HG02798 (cell line): ENCODE data around the gene ATAT1.
"Not testable (repeated sequence)": the region's sequence is repeated elsewhere in the genome, so short reads cannot be mapped to it uniquely, and the experiment has no call there.

Experiments used
- ATAC-seq: cut with Tn5 transposase; IDR thresholded peaks from one replicate; pipeline ENCODE4 v1.9.1; 2021; ENCODE audit warnings: mild to moderate bottlenecking; ENCODE audit not compliant: unreplicated experiment, poor library complexity

The ATAT1 gene

DNA sequence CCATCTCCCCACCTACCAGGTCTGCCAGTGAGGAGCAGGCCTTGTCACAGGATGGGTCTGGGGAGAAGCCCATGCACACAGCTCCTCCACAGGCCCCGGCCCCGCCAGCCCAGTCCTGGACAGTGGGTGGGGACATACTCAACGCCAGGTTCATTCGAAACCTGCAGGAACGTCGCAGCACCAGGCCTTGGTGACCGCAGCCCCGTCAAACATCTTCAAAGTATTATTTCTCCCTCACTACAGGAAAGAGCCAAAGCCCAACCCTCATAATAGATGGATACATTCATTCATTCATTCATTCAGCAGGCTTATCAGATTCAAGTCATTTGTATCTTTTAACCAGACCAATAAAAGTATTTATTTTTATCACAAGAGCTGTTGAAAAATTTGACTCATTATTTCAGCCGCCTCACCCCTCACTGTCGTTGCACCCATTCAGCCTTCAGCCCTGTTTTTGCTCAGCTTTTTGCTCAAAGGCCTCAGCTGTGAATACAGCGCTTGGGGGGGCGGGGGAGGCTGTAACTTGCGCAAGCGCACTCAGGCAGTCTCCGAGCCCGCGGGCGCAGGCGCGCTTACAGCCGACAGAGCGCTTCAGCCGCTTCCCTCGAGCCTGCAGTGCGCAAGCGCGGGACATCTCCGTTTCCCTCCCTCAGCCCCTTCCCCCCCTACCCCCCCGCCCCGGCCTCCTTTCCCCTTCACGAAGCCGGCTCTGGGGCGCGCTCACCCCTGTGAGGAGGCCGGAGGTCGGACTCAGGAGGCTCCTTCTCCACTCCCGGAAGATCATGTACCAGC, 20.0 kb downstream of the ATAT1 start, which contains the start of gene C6orf136:
TSS of gene C6orf136 (plus strand) at position 684 of the 792 bp plus-strand sequence. CDS start at position 783, 99 bp downstream.
- peak; percentile 65 for ATAC-seq

DNA sequence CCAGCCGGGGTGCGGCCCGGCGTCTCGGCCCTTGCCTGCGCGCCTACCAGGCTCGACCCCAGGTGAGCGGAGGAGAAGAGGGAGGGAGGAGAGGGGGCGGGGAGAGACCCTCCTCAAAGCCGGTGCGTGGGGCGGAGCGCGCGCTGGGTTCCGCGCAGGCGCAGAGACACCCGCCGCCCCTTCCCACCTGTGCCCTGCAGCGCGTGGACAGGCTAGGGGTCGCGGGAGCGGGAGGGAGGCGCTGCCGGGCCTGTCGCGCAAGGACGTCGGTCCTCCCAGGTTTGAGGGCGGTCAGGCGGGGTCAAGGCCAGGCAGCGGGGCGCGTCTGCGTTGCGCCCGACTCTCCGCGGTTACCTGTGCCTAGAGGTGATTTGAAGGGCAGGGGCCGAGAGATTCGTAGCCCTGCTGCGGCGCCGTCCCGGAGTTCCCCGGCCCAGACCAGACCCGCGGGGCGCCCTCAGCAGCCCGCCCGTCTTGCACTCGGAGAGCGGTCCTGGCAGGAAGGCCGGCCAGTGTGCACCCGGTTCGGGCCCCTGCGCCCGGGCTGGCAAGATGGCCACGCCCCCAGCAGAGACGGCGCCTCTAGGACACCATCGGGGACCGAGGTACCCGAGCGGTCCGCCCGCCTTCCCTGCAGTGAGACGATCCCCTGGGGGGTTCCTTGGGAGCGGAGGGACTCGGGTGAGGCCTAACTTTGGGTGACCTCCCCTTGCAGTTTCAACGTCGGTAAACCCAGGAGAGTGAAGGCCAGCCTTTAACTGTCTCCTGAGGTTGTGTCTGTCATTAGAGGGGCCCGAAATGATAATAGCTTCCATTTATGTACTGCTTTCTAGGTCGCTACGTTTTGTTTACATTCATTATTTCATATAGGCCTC, 20.8 kb downstream of the ATAT1 start:
- peak; percentile 72 for ATAC-seq

DNA sequence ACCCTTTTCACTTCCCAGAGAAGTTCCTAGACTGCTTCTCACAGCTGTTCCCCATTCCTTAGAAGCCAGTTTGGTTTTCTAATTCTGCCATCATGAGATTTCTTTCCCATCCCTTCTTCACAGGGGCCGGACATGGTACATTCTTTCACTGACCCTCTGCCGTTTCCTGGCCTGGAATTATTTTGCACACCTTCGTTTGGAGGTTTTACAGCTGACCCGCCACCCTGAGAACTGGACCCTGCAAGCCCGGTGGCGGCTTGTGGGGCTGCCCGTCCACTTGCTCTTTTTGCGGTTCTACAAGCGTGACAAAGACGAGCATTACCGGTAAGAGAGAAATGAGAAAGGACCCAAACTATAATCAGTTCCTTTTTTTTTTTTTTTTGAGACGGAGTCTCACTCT, 24.5 kb downstream of the ATAT1 start:
- no peak for ATAC-seq

DNA sequence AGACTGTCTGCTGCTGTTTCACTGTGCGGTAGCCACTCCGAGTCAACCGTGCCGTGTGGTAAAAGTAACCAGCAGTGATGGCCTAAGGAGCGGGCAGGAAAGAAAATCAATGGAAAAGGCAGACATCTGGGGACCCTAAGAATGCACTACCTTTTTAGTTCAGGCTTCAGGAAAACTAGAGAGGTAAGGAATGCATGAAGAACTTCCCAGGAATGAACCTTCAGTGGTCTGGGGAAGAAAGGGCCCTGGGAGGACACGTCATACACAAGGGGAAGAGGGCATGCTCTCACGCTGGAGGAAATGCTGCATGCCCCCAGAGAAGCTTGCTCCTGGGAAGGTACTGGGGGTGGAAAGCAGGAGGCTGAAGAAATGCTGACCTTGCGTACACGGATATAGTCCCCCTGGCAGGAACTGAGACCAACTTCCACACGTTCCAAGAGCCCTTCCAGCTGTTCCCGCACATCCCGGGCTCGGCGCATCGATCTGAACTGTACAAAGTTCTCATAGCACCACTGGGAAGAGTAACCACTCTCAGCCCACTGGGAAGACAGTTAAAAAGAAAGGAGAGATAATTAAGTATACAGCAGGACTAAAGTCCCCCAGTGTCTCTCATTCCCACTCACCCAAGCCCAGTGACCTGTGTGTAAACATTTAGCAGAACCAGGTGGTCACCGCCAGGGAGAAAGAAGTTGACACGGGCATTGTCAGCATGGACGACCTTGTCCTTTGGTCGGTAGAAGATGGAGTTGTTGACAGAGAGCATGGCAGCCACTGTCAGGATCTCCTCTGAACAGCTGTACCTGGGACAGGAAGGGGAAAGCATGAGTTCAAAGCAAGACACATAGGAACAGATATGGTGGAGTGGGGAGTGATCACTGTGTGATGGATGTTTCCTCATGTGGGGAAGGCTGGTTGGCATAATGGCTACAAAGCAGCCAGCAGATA, 28.4 kb downstream of the ATAT1 start:
- ATAC-seq, result no peak

DNA sequence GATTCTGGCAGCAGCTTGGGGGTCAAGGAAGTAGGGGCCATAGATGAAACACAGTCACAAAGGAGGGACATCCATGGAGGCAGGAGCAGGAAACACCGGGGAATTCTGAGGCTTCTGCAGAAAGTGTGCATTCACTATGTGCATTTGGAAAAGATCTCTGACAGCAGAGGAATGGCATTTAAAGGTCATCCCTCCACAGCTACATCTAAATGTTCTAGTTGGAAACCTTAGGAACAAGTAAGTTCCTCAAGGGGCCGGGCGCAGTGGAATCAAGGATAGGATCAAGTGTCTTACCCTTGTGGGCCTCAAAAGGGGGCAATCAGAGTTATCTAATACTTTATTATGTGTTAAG, 29.0 kb downstream of the ATAT1 start:
- ATAC-seq, result no peak

DNA sequence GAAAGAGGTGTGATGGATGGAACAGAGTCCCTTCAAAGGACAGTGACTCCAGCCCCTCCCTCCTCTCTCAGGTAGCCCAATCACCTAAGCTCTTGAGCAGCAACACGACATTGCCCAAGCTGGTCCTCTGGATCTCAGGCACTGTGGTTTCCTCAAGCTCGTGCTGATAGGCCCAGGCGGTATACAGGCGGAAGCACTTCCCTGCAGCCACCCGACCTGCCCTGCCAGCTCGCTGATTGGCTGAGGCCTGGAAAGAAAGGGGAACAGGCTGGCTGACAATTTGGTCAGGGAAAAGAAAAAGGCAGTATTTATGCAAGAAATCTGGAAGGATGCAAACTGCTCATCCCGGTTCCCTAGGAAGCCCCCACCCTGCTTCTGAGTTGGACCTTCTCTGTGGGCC, 29.8 kb downstream of the ATAT1 start:
- no peak for ATAC-seq

DNA sequence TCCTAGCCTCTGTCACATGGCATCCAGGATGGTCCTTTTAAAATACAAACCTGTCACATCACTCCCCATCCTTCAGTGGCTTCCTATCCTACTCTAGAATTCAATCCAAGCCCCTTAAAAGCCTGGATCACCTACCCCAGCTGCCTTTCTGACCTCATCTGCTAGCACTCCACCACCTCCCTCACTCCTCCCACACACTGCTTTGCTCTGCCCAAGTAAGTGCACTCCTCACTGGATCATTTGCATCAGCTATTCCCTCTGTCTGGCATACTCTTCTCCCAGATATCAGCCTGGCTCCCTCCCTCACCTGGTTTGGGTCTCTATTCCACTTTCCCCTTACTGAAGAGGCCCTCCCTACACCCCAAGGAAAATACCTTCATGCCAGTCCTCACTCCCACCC, 30.8 kb downstream of the ATAT1 start:
- no peak for ATAC-seq

DNA sequence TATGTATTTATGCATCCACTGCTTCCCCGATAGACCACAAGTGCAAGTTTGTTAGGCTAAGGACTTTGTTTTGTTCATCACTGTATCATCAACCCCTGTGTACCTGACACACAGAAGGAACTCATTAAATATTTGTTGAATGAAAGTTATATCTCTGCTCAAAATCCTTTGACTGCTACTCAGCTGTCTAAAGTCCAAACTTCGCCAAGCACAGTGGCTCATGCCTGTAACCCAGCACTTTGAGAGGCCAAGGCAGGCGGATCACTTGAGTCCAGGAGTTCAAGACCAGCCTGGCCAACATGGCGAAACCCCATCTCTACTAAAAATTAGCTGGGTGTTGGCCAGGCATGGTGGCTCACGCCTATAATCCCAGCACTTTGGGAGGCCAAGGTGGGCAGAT, 31.2 kb downstream of the ATAT1 start:
- ATAC-seq, result not testable (repeated sequence)

DNA sequence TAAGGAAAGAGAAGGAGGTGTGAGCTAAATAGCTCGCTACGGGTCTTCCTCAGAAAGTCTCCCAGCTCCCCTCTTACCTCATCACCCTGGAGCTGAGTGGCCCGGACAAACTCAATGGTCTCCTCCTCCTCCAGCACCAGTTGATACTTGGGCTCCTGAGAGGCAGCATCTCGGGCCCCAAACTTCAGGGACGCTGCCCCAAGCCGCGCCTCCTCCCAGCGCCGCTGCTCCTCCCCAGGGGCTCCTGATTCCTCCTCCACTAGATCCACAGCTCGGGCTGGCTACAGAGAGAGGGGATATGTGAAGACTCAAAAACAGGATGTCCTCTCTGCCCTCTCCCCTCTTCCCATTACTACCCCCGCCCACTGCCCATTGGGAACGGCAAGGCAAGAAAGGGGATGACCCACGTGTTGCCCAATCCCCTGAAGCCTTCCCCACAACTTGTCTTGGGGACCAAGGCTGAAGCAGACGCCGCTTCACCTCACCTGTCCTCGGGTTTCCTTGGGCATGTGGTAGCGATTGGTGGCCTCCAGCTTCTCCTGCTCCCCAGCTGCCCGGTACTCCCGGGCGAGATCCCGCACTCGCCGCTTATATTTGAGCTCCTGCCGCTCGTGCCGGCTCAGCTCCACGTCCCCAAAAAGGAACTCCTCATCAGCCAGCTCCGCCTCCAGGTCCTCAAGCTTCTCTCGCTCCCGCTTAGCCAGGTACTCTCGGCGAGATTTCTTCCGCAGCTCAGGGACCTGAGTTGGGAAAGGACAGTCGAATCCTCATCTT, 38.5 kb downstream of the ATAT1 start:
- no peak for ATAC-seq

DNA sequence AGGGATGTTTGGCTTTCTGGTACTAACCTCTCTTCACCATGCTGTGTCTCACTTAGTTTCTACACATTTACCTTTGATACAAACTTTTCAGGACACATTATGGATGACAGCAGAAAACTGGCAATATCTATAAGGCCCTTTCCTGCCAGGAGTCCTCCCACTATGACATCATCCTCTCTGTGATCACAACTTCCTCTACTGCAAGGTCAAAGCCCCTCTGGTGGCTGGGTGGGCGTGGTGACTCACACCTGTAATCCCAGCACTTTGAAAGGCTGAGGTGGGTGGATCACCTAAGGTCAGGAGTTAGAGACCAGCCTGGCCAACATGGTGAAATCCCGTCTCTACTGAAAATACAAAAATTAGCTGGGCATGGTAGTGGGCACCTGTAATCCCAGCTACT, 39.6 kb downstream of the ATAT1 start:
- not testable (repeated sequence) for ATAC-seq

DNA sequence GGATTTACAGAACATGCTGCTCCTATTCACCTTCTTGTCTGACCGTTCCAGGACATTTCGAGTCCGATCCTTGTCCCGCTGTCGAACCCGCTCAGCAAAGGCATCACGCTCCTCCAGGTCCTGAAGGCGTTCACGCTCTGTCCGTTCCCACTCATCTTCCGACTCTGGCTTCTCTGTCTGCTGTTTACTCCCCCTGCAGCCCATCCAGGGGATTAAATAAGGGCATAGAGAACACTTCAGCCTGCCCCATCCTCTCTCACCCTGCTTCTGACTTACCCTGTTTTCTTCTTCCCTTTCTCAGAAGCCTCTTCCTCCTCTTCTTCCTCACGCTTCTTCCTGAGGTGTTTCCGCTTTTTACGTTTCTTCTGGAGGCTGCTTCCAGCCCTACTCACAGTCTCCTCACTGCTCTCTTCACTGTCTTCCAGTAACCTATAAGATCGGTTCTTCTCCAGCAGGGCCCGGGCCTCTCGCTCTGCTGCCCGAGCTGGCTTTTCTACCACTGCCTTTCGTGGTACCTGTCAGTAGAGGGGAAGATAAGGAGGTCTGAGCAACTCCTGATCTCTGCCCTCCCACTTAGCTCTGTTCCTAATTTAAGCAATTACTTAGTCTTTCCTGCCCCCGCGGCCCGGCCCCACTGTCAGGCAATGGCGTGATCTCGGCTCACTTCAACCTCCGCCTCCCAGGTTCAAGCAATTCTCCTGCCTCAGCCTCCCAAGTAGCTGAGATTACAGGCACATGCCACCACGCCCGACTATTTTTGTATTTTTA, 44.3 kb downstream of the ATAT1 start:
- ATAC-seq, result no peak

DNA sequence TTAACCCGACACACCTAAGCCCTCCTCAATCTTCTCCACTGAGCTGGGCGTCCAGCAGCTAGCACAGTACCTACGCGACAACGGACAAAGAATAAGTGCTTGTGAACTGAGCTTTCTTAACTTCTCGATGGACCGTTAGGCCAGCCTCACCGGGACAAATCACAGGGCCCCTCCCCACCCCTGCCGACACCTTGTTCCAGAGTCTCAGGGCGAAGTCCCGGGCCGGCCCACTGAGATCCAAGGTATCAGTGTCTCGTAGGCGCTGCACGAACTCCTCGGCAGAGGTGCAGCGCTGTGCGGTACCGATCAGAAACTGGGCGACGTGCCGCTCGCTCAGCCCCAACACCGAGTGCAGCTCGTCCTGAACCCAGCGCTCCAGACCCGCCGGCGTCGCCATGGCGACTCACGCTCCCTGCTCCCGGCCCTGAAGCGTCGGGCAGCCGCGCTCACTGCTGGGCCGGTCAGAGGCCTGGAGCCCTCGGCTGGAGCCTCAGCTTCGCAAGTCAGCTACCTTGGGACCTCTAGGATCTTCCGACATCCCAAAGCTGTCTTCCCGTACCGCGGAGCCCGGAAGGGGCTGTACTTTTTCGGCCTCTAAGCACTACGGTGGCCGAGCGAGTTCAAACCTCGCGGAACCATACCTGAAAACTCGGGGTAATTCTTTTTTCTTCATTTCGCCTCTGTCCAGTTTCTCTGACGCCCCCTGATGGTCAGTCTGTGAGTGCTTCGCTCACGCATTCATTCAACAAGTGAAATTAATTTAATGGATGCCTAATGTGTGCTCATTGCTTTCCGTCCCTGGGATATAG, 46.0 kb downstream of the ATAT1 start, which contains the start of gene DHX16:
TSS of gene DHX16 (minus strand) at position 562 of the 809 bp plus-strand sequence. CDS start at position 397, 165 bp downstream.
- ATAC-seq, result peak; percentile 82

DNA sequence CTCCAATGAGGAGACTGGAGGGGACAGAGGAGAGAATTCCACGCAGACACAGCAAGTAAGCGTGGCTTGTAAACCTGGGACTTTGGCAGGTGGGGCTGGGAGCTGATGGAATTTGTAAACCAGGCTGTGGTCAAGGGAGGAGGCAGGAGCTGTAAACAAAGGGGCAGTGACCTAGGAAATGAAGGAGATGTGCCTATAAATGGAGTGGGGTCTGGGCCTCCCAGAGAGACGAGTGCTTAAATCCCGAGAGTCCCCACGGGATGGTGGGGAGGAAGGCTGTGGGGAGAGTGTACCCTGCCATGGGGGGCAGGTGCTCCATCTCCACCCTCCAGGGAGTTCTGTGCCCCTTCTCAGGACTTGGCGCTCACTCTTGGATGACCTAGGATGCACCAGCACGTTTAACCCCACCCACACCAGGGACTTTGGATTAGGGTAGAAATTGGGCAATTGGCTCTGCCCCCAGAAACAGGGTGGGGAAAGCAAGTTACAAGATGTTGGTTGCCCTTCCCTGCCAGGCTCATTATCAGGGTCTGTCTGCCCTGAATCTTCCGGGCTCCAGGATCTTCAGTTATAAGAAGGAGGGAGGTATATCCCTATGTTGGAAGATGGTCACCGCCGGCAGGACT, 50.1 kb downstream of the ATAT1 start:
- ATAC-seq, result no peak

DNA sequence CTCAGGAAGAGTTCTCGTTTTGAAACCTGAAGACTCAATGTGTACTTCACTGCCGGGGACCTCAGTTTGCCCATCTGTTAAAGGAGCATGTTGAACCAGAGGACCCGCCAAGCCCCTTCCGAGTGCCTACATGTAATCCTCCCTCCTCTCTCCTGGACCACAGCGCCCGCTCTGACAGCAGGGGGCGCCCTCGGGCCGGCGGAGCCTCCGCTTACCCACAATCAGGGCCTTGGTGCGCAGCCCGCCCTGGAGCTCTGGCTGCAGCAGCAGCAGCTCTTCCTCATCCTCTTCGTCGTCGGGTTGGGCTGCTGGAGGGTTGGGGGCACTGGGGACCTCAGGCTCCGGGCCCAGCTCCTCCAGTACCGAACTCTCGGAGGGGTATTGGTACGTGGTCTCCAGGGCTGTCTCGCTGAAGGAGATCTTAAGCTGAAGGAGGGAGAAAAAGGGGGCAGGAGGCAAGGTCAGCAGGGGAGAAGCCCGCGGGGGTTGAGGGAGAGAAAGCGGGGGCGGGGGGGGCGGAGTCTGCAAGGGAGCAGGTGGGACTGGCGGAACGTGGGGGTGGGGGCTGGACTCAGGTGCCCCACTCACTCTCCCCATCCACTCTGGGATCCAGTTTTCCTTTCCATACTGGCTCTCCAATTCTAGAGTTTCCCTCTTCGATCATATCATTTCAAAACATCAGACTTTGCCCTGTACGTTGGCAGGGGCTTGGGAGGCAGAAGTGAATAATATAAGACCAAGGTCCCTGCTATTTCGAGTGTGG, 52.5 kb downstream of the ATAT1 start:
- ATAC-seq, result peak; percentile 57

DNA sequence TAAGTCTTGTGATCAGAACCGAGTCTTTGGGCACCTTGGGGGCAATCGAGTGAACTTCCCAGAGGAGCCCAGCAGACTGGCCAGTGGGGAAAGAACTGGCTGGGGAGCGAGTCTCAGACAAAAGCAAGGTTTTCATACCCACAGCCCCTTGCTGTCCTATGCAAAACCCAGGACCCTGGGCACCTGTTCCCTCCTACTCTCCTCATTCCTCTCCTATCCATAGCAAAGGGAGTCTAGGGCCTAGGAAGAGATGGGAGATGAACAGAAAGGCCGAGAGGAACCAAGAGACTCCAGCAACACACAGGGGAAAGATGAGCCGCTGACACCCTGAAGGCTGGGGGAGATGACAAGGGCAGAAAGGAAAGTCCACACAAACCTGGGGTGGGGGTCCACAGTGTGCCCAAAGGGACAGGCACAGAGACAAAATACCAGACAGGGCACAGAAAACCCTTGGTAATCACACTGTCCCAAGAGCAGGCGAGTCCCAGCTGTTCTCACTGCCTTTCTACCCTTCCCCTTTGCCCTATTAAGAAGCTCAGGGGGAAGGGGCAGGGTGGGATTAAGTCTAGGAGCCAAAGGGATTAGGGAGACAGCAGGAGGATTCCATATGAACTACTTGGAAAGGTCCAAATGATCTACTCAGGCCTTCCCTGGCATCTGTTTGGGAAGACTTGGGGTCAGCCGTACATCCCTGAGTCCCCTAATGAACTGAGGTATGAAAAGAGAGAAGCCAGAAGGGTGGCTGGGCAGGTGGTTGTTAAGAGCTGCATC, 53.3 kb downstream of the ATAT1 start:
- ATAC-seq, result no peak

DNA sequence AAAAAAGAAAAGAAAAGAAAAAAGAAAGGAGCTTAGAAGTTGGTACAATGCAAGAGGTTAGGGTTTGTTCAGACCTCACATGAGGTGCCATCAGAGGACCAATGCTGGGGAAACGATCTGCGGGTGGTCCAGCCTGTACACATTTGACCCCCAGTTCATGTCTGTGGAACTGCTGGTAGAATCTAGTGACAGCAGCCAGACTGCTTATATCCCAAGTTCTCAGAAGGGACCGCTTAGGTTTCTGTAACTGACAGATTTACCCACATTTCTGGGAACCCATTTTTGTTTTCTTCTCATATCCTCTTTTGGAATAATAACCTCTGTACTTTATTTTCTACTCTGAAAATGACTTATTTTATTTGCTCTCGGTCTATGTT, 55.1 kb downstream of the ATAT1 start:
- ATAC-seq, result no peak
